NCI-H82 treated with DMSO at 0.1 percent for 48 hours (cell line): ENCODE data around the gene SEC24B.
A peak's percentile ranks its signal among the peaks of the same experiment; 100 is the strongest.
"Not testable (repeated sequence)": the region's sequence is repeated elsewhere in the genome, so short reads cannot be mapped to it uniquely, and the experiment has no call there.

Source experiments
- DNase-seq: peaks from one replicate; lab custom pipeline; 2025; ENCODE audit not compliant: unreplicated experiment; lab: John Stamatoyannopoulos, UW

Gene SEC24B

GRCh38 chr4:109432203-109432602 lies 1.4 kb upstream of the SEC24B start:
- DNase-seq: peak; percentile 59

- DNase-seq: no peak
These were observed 919 bp upstream of the SEC24B start for GRCh38 chr4:109432696-109433095.

DNA sequence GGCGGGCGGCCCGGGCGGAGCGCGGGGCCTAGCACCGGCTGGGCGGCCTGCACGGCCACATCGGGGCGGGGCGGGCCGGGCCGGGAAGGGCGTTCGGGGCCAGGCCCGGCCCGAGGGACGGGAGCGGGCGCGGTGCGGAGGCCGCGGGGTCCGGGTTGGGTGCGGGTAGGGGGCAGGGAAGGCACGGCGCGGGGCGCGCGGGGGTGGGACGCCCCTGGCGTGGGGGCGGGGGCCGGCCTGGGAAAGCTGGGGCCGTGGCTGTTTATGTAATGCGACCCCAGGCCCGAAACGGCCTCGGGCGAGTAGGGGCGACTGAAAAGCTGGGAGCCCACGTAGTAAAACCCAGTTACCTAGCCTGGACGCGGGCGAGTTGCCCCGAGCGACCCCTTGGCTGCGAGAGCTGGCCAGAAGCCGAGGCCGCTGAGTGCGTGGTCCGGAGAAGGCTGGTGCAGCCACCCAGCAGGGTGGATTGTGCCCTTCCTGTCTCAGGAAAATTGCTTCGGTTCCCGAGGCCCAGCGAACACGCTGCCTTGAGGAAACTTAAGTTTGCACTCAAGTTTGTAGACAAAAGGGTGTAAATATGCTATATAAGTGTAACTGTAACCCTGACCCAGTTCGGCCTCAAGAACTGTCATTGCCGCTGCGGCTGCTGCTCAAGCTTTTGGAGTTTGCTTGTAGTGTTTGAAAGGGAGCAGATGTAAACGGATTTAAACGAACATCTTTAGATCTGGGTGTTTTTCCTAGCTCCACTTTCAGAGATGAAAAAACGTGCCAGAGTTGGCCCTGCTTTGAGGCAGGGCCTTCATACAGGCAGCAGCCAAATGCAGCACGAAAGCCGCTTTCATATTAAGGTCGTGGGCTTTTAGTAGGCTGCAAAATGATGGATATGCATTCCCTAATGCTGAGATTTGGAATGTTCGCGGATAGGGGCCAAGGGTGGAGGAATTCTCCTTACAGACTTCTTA lies 674 bp downstream of the SEC24B start:
- no peak for DNase-seq

- no peak for DNase-seq
These were observed 2.0 kb downstream of the SEC24B start for GRCh38 chr4:109435635-109436034.

- no peak for DNase-seq
These were observed 2.9 kb downstream of the SEC24B start for GRCh38 chr4:109436504-109436903.

GRCh38 chr4:109440948-109441347 lies 7.3 kb downstream of the SEC24B start:
- DNase-seq: no peak

DNA sequence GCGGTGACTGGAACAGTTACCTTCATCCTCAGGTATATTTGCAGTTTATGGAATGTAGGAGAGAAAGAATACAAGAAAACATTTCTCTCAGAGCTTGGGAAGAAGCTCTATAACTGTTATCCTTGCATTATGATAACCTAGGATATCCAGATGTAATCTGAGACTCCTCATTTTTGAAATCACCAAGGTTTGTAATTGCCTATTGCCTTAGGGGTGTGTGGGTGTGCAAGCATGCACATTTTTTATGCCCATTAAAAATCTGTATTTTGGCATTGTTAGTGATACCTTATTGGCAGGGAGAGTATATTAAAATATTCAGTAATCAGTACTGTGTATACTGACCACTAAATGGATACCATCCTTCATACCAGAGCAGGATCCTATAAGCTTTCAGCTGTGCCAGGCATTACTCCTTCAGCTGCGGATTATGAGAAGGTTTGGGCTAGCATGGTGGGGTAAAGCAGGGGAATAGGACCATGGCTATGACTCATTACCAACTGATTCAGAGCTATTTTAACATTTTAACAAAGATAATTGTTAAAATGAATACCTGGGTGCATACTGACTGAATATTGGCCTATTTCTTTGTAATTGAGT lies 8.3 kb downstream of the SEC24B start:
- no peak for DNase-seq

DNA sequence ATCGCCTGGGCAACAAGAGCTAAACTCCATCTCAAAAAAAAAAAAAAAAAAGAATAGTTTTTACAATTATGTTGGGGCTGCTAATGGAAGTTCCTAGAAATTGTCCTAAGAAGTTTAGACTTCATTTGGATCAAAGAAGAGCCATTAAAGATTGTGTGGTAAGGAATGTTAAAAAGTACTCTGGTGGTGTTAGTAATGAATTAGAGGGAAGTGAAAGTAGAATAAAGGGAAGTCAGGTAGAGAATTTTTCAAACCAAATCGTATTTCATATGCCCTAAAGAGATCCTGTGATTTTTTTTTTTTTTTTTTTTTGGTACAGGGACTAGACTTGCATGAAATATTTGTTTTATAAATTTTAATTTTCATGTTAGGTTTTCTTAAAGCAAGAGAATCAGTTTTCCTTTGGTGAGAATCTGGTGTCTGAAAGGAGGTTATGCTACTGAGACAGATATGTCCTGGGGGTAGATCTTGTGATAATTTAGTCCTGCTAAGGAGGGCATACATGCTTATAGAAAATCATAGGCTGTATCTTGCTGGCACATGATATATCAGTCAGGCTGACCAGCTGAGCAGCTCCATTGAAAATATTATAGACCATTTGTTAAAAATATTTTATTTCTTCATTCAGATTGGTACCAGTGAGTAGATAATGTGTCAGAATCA lies 10.7 kb downstream of the SEC24B start:
- DNase-seq: no peak

DNA sequence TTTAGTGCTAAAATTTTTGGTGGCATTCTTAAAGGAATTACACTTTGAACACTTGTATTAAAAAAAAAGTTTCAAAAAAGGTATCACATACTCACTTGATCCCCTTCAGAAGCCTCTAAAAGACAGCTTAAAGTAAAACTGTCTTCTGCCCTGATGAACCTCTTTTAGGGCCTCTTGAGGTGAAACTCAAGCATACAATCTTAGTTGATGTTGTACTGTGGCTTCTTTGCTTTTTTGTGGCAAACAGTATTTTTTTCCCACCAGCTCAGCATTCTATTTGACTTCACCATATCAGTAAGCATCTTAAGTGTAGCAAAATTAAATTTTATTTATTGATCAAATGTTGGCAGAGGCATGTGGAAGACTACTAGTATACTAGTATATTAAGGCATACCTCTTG lies 13.7 kb downstream of the SEC24B start:
- no peak for DNase-seq

DNA sequence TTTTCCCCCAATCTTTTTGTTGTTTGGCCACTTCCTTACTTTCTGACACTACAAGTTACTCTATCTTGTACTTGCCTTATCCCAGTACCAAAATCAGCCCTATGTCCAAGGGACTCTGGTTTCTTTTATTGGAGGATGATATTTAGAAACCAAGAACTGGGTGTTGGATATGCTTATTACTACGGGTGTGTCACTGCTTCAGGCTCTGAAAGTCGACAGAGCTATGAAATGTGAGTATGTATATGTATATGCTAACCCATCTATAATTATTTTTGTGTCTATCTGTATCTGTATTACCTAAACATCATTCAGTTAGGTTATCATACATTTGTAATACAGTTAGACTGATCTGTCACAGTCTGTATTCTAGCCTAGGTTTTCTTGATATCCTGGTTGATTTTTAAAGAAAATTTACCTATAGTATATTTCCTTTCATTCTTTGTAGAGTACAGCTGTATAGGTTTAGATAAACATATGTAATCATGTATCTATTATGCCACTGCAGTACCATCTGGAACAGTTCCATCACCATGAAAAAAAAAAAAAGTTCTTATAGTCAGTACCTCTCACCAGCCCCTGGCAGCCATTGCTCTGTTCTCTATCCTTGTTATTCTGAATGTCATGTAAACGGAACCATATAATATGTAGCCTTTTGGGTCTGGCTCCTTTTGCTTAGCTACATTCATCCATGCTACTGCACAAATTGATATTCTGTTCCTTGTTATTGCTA lies 18.1 kb downstream of the SEC24B start:
- DNase-seq: no peak

DNA sequence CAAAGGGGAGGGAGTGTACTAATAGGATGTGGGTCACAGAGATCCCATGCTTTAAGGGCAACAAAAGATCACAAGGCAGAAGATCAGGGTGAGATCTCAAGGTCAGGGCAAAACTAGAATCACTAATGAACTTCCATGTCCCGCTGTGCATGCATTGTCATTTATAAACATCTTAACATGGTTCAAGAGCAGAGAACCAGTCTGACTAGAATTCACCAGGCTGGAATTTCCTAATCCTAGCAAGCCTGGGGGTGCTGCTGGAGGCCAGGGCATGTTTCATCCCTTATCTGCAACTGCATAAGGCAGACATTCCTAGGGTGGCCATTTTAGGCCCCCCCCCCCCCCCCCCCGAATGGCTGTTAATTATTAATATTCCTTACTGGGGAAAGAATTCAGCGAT lies 19.5 kb downstream of the SEC24B start:
- not testable (repeated sequence) for DNase-seq

GRCh38 chr4:109462297-109462696 lies 28.7 kb downstream of the SEC24B start:
- DNase-seq: no peak

GRCh38 chr4:109462802-109463201 lies 29.2 kb downstream of the SEC24B start:
- no peak for DNase-seq

- DNase-seq: no peak
These were observed 31.5 kb downstream of the SEC24B start for GRCh38 chr4:109465069-109465468.

- DNase-seq: no peak
These were observed 36.3 kb downstream of the SEC24B start for GRCh38 chr4:109469915-109470314.

- DNase-seq: no peak
These were observed 38.7 kb downstream of the SEC24B start for GRCh38 chr4:109472343-109472761.

DNA sequence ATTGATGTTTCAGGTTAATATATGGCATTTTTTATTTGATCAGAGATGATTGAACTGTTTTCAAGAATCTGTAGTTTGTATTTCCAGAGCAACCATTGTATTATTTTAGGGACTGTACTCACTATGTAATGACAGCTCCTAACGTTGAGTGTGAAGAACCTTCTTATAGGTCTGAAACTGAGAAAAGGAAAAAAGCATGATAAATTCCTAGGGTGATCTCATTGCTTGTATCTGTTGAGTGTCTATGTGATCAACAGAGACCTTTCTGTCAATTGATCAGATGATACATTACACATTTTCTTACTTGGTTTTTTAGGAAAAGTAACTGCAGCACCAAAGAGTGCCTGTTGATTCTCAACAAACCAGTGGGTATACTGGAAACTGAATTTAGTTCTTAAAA lies 40.2 kb downstream of the SEC24B start:
- DNase-seq: no peak

DNA sequence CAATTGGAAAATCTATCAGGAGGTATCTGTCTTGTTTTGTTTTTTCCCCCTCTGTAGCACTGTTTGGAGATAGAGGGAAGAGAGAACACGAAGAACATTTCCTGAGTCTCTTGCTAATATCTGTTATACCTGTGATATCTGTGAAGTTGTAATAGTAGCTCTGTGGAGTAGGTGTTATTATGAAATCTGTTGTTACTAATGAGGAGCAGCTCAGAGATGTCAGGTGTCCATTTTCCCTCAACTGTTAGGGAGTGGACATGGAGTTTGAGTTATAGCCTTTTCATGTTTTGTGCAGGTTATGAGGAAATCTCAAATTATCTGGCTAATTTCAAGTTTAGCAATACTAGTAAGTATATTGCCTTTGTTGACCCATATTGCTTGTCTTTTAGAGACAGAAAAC lies 52.4 kb downstream of the SEC24B start:
- no peak for DNase-seq

DNA sequence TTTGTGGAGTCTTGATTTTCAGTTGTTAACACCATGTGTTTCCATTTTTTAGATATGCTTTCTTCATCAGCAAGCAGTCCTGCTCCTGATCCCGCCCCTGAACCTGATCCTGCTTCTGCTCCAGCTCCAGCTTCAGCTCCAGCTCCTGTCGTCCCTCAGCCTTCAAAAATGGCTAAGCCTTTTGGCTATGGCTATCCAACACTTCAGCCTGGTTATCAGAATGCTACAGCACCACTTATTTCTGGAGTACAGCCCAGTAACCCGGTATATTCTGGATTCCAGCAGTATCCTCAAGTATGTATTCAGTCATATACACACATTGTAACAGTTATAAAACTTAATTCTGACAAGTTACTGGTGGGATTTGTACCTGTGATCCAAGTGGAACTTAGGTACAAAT lies 60.9 kb downstream of the SEC24B start:
- no peak for DNase-seq

DNA sequence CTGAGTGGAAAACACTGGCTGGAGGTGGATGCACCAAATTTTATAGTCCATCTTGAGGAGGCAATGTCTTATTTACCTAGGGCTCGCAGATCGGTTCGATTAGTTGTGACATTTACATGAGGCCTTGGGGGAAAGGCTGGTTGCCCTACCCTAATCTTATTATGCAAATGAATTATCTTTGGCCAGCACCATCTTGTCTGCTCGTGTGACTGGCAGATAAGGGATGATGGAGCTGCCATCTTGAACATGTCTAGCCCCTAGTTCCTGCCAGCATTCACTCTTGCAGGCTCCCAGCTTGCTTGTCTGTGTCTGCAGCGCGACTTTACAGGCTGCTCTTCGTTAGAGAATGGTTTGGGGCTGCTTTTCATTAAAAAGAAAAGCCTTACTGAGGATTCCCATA lies 61.9 kb downstream of the SEC24B start:
- no peak for DNase-seq

DNA sequence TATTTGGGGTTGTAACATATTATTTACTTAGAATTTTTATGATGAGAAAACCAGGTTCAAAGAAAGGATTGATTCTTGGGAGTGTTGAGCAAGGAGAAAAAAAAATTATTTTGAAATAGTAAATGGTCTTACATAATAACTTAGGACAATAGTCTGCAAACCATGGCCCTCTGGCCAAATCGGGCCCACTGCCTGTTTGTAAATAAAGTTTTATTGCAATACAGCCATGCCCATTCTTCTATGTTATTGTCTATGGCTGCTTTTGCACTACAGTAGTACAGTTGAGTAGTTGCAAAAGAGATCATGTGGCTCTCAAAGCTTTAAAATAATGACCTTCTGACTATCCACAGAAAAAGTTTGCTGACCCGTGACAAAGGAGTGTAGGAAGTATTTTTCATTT lies 63.3 kb downstream of the SEC24B start:
- DNase-seq: no peak
